Stimulated activated CD4-positive, alpha-beta T cell treated with anti-CD3 and anti-CD28 coated beads, Interleukin-1b, Interleukin-23, amount 100 ng/mL, for 1 hour (primary cell): ENCODE results near the gene CFAP46.

Experiments used
- DNase-seq, 2 donors: peaks; one replicate each; pipeline ENCODE4 v3.0.0-alpha.2; 2020; ENCODE audit warnings: low read depth in 2 of 2

The CFAP46 gene

DNA sequence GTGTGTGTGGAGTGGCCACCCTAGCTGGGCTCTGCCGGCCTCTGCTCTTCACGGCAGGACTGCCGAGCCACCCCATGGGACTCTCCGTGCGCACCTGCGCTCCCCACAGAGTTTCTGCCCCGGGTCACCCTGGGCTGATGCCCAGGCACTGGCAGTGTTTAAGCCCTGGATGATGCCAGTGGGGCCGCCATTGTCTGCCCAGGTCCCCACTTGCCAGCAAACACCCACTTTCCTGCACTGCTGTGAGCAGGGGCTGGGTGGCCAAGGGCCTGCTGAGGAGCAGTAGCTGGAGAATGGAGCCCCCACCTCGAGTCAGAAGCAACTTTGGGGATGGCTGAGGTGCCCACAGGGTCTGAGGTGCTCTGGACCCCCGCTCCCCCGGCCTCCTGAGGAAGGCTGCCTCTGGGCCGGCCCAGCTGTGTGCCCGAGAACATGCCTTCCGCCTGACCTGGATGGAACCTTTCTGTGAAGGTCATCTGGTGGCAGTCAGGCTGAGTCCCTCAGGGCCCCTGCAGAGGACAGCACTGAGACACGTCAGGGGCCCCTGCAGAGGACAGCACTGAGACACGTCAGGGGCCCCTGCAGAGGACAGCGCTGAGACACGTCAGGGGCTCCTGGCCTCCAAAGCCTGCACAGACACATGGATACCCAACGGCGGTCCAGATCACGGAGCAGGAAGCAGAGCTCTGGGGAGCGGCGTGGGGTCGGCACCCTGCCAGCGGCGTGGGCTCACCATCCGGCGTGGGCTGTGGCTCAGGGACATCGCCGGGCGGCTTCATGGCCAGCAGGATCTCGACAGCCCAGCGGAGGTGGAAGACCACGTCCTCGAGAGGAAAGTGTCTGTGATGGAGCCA lies 62.0 kb downstream of the CFAP46 start:
- DNase-seq: no peak

DNA sequence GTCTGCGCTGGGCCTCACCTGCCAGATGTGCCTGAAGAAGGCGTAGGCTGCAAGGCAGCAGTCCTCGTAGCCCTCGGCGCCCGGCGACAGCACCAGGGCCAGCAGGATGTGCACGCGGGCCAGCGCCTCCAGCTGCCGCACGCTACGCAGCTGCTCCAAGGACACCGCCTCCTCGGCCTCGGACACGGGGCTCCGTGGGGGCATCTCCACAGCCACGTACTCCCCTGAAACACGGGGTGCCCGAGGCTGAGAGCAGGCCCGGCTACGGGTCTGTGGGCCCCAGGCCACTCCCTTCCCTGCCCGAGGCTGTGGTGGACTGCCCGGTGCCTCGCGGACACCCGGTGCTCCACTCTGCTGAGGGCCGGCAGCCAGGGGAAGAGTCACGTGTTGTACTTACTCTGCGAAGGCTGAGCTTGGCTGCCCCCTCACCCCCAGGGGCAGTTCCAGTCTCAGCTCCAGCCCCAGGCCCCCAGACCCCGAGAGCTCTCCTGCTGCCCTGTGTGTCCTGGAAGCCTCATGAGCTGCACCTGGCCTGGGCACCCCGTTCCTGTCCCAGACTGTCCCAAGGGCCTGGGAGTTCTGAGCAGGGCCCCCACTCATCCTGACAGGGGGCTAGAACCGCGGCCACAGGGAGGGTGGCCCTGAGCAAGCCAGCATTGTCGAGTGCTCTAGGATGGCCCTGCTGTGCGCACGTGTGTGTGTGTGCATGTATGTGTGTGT lies 62.8 kb downstream of the CFAP46 start:
- no peak for DNase-seq

GRCh38 chr10:132878730-132879407 lies 63.5 kb downstream of the CFAP46 start:
- no peak for DNase-seq

DNA sequence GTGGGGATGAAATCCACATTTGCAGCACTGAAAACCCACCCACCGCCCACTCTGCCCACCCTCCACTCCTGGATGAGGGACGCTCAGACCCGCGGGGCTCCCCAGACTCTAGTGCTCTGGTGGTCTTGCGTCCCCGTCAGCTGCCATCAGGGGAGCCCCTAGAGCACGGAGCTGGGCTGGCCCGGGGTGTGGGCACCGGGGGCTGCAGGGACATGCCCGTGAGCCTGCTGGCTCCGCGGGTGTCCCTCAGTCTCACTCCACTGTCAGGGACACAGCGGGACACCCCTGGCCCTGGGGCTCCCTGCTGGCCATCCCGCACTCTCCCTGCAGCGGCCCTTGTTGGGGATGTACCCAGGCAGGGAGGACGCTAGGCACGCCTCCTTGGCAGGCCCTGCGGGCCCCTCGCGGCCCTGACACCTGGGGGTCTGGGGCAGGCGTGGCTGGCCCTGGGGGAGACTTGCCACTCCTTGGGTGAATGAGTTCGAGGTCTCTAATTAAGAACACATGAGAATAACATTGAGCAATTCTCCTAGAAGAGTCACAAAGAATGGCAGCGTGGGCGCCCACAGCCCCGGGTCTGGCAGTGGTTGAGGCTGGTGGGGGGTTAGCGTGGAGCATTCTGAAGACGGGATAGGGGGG lies 64.2 kb downstream of the CFAP46 start:
- no peak for DNase-seq

- DNase-seq: no peak
These were observed 64.9 kb downstream of the CFAP46 start for GRCh38 chr10:132877473-132877872.

DNA sequence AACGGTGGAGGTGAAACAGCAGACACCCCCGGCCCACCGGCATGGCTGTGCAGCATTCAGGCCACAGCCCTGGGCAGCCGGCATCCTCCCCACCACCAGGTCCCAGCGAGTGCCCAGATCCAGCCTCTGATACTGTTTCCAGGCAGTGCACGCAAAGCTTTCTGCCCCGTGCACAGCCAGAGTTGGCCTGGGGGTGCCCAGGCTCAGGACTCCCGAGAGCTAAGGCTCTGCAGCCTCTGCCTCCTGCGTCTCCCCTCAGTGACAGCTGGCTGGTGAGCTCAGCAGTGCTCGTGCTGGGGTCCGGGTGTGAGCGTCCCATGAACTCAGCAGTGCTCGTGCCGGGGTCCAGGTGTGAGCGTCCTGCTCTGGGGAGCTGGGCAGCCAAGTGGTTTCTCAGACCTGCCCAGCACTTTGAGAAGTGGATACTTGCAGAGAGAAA lies 65.4 kb downstream of the CFAP46 start:
- DNase-seq: no peak

DNA sequence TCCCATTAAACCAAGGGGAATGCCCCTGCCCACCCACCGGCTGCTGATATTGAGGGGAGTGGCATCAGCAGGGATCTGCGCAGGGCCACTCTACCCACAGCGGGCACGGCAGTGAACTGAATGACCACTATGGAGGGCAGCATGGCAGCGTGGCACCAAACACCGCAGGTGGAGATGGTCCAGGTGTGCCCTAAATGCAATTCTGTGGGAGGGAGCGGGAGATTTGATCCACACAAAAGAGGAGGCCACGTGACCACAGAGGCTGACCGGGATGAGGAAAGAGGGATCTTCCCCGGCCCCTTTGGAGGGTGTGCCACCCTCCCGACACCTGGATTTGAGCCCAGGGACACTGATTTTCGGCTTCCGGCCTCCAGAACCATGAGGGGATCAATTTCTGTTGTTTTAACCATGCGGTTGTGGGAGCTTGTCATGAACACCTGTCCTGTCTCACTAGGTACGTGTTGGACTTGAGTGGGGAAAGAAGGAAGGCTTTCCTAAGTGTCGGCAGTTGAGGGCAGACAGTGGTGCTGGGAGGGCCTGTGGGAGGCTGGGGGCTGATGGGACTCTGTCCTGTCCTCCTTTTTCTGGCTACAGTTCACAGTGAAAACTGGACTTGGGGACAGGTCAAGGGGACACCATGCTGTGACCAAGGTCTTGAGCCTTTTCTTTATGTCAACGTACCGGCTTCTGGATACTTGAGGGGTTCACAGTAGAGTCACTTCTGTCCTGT lies 66.1 kb downstream of the CFAP46 start:
- no peak for DNase-seq

GRCh38 chr10:132875435-132875834 lies 66.9 kb downstream of the CFAP46 start:
- no peak for DNase-seq

DNA sequence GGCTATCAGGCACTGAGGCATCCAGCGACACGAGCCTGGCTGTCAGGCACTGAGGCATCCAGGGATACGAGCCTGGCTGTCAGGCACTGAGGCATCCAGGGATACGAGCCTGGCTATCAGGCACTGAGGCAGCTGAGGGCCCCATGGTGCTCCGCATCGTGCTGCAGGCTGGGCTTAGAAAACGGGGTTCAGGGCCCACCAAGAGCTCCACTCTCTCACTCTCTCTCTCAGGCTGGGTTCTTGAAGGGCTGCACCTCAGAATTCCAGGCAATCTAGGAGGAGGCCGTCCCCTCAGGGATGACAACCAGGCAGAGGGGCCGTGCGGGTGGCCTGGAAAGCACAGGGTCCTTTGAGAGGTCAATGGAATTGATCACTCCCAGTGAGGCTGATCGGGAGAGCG lies 69.0 kb downstream of the CFAP46 start:
- DNase-seq: no peak

DNA sequence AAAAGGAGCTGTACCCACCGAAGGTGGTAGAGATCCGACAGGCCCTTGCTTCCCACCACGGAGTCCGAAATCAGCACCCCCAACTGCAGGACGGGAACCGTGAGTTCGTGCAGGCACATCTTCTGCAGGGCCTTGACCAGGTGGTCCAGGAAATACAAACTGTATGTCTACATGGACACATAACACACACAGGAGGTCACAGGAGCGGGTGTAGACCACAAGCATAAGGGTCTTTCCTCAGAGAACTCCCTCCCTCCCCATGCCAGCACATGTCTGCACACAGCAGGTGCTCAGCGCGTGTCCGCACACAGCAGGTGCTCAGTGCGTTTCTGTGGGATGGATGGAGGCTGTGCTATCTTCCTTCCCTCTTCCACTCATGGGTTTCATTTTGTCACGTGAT lies 69.7 kb downstream of the CFAP46 start:
- DNase-seq: no peak

- no peak for DNase-seq
These were observed 71.9 kb downstream of the CFAP46 start for GRCh38 chr10:132870426-132870825.

- DNase-seq: no peak
These were observed 72.7 kb downstream of the CFAP46 start for GRCh38 chr10:132869621-132870020.

DNA sequence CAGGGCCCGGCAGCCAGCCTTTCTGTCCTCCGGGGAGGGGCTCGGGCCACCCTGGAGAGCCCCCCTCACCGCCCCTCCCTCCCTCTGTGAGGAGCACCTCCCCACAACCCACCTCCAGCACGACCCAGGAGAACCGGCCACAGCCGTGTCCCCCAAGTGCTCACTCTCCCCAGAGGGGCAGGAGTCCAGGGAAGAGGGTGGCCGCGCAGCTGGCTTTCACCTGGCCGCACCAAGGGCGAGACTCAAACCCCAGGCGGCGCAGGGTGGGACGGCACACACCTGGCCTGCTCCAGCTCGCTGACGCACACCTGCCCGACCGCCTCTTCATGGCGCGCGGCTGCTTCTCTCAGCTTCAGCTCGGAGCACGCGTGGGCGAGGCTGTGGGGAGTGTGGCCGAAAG lies 73.4 kb downstream of the CFAP46 start:
- no peak for DNase-seq

GRCh38 chr10:132867801-132868644 lies 74.3 kb downstream of the CFAP46 start:
- DNase-seq: no peak

GRCh38 chr10:132866601-132867381 lies 75.6 kb downstream of the CFAP46 start:
- no peak for DNase-seq

DNA sequence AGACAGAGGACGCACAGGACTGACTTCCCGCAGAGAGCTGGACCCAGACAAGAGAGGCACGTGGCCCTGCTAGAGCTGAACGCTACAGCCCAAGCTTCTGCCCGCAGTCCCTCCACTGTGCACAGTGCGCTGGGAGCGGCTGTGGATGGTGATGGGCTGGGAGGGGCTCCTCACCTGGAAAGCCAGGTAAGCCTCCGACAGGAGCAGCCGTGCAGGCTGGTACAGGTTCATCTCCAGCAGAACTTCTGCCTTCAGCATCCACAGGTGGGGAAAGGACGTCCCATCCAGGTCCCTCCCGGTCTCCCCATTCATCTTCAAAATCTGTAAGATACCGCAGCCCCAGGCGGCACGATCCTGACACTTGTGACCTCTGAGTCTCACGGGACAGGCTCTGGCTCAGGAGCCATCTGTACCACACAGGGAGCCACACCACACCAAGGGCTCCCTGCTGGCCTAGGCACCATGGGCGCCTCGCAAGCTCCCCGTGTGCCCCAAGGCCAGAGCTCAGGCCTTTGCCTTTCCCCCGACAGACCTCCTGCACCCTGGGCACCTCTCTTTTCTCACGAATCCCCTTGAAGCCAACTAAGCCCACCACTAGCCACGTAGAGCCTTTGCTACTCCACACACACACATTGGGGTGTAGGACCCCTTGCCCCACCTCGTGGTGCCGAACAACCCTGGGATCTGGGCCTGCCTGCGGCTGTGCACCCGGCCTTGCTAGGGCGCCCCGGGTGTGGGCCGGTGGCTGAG lies 76.3 kb downstream of the CFAP46 start:
- DNase-seq: no peak

GRCh38 chr10:132865171-132865631 lies 77.2 kb downstream of the CFAP46 start:
- no peak for DNase-seq

GRCh38 chr10:132862485-132863420 lies 79.6 kb downstream of the CFAP46 start:
- no peak for DNase-seq
